AML-193 (cell line): ENCODE results near the gene TAS2R10.
"Not testable (repeated sequence)": the region's sequence is repeated elsewhere in the genome, so short reads cannot be mapped to it uniquely, and the experiment has no call there.

ENCODE experiments used
- DNase-seq, 2 experiments: peaks; one replicate each; lab custom pipeline; 2025; lab: John Stamatoyannopoulos, UW

The TAS2R10 gene

GRCh38 chr12:10826258-10826657, at the start of gene TAS2R10:
TAS2R10 (minus strand) TSS chr12:10826358; CDS start chr12:10826269, 89 bp downstream.
- DNase-seq: no peak

DNA sequence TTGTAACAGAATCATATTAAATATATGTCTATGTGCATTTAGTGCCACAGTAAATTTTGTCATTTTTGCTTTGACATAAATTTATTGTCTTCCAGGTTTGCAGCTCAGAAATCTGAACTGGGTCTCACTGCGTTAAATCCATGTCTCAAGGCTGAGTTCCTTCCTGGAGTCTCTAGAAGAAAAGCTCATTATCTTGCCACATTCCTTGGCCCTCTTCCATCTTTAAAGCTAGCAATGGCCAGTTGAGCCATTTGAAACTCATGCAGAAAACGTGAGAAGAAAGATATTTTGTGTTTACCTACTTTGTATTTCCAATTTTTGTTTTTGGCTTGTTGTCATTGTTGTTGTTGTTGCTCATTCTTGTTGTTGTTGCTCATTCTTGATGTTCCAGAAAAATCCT, 47.2 kb upstream of the TAS2R10 start:
- no peak for DNase-seq

DNA sequence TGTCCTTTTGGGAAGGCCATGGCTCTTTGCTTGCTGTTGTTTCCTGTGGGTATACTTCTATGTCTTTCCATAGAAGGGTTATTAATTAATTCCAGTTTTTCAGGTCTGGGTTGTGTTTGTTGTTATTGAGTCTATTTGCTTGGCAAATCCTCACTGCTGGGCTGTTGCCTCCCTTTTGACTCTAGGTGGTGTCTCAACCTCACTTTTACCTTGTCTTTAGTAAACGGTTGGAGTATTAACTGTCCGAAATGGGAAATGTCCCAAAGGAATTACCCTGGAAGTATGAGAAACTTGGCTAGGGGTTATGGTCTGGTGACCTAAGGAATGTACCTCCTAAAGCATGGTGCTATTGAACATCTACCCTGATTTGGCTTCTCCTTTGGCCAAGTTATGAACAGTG, 41.2 kb upstream of the TAS2R10 start:
- DNase-seq: no peak

- no peak for DNase-seq
Observed at GRCh38 chr12:10863512-10864218, 37.5 kb upstream of the TAS2R10 start.

GRCh38 chr12:10861366-10861765, 35.2 kb upstream of the TAS2R10 start:
- DNase-seq: no peak

GRCh38 chr12:10855807-10856206, 29.6 kb upstream of the TAS2R10 start:
- DNase-seq: no peak

GRCh38 chr12:10853776-10854175, 27.6 kb upstream of the TAS2R10 start:
- no peak for DNase-seq

DNA sequence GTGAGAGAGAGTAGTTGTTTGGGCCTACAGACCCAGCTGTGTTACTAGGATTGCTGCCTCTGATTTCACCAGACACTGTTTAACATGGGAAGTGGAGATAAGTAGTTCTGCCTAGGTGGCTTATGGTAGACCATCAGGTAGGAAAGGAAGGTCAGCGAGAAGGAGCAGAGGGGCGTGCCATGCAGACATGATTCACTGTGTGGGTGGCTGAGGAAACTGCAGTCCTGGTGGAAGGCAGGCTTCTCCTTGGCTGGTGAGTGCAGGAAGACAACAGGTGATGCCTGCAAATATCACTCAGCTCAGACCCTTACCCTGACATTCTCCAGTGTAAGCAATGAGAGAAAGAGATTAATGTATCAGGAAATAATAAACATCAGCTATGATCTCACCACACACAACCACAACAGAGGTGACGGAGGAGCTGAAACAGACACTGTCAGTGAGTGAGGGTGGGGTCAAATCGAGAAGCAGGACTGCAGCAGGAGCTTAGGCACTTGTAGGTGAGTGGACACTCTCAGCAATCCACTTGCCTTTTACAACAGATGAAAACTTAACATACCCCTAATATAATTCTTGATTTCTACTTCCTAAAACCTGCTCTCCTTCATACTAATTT, 25.2 kb upstream of the TAS2R10 start:
- DNase-seq: no peak

GRCh38 chr12:10849425-10849878, 23.3 kb upstream of the TAS2R10 start, which contains the start of gene PRR4:
PRR4 (minus strand) TSS chr12:10849475; CDS start chr12:10849437, 38 bp downstream.
- DNase-seq: no peak

DNA sequence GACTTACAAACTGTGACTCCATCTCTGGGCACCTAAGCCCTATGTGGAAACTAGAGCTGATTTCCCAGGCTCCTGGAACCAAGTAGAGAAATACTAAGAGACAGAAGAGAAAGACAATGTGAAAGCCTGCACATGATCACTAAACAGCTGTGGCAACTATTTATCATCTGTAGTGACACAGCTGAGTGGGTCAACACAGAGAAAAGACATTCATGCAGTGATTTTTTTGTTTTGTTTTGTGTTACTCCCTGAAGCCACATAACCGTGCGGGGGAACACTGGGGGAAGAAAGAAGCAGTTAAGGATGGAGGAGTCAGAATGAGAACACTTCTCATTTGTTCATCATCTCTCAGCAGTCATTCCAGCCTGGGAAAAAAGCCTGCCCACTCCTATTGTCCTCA, 21.6 kb upstream of the TAS2R10 start:
- DNase-seq: no peak

DNA sequence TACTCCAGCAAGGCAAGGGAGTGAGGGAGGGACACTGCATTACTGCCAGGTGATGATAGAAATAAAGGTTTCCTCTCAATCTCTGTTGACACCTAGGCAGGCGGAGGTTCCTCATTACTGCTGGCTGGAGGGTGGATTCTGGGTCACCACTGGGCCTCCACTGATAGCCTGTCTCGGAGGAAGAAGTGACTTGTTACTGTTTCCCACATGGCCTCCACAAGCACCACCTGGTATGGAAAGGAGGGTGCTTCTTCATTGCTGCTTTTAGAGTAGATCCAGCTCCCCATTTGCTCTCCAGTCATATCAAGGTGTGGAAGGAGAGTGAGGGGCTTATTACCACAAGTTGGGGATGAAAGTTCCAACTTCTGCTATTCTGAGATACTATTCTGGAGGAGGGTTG, 16.7 kb upstream of the TAS2R10 start:
- DNase-seq: no peak

DNA sequence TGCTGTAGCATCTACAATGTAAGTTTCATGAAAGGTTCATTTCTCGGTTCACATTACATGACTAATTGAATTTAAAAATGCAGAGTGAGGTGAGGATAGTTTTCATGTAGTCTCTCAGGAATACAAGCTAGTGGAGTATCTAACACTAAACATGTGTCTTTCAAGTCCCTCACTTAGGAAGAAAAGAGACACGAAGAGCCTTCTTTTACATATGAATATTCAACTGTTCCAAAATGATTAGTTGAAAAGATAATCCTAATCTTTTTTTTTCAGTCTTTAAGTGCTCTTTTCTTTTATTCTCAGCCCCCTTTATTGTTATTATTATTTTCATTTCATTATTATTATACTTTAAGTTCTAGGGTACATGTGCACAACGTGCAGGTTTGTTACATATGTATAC, 12.3 kb upstream of the TAS2R10 start:
- no peak for DNase-seq

- no peak for DNase-seq
Observed at GRCh38 chr12:10829994-10830393, 3.8 kb upstream of the TAS2R10 start.

DNA sequence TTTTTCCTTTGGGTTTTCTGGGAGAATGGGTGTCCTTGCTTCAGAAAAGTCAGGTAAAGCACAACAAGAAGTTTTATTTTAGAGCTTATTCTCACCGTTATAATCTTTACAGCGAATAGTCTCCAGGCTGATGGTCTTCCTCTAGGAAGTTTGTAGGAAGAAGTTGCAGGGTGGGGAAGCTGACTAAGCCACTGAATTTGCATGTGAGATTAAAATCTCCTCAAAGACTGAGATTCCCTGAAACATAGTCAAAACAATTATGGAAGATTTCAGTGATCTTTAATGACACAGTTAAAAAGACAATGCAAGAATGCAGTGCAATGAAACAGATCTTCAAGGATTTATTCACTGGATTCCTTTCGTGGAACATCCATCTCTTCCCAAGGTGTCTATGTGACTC, 1.2 kb downstream of the TAS2R10 start:
- no peak for DNase-seq

DNA sequence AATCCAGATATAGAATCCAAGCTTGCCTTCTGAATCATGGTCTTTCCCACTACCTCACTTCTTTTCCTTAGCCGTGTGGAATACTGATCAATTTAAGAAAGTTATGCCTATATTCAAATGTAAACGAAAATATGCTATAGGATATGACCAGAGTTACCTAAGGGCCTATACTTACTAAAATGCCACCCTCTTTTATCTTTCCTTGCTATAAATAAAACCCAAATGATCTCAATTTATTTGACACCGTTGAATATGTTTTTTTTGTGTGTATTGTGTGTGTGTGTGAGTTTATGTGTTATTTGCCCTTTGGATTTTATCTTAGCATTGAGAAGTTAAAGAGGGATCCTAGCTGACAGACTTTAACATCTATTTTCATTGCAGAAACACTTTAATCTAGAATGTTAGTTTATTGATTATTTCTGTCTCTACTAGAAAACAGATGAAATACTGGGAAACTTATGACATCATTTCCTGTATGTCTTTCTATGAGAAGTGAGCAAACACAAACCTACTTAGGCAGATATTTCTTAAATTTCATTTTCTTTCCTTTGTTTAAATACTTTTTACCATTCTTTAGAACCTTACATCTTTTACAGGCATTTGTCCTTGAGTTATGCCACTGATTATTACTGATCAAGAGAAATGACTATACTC, 14.1 kb downstream of the TAS2R10 start:
- DNase-seq: no peak

GRCh38 chr12:10810068-10810467, 16.1 kb downstream of the TAS2R10 start, which contains the start of gene TAS2R9:
TAS2R9 (minus strand) TSS chr12:10810168; CDS start chr12:10810075, 93 bp downstream.
- DNase-seq: no peak

- DNase-seq: no peak
Observed at GRCh38 chr12:10807186-10807585, 19.0 kb downstream of the TAS2R10 start, which contains the start of gene TAS2R8. TAS2R8 (minus strand) TSS chr12:10807286; CDS start chr12:10806980, 306 bp downstream.

DNA sequence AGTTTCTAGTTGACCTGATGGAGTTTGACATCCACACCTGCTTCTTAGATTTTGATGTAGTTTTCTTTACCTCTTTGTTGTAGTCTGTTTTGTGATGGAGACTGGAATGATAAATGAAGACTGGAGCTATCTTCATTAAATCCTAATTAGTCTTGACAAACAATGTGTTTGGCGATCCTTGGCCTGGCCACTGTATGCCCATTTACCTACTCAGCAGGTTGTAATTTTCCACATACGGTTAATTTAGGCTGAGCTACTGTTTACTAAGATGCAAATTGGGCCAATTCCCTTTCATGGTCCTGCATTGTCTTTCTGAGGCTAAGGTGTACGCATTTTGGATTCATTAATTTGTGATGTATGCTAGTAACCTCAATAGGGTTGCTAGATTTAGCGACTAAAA, 23.6 kb downstream of the TAS2R10 start, which contains the start of gene TAS2R7:
TSS of gene TAS2R7 (minus strand) at position 41 of the 400 bp plus-strand sequence. CDS start 57 bp downstream, outside the sequence.
- no peak for DNase-seq

DNA sequence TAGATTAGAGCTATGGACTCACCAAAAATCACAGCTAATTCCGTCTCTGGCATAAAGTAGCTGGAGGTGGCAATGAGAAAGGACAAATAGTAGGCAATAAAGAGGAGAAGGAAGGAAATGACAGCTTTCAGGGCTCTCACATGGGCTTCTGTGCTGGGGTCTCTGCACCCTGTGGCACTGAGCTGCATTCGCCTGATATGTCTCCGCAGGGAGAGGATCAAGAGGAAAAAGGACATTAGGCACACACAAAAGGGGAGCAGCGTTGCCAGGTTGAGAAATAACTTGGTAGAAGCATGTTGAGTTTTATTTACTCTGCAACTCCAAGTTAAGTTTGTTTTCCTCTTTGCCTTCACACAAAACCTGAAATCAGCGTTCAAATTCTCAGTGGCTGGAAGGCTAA, 24.4 kb downstream of the TAS2R10 start:
- no peak for DNase-seq

GRCh38 chr12:10794222-10794621, 31.9 kb downstream of the TAS2R10 start:
- no peak for DNase-seq

GRCh38 chr12:10791769-10792168, 34.4 kb downstream of the TAS2R10 start:
- not testable (repeated sequence) for DNase-seq

GRCh38 chr12:10783252-10783651, 42.9 kb downstream of the TAS2R10 start:
- no peak for DNase-seq

GRCh38 chr12:10779103-10779502, 47.1 kb downstream of the TAS2R10 start:
- DNase-seq: no peak
